ENCODE measurements around the gene TPM1.

DNA sequence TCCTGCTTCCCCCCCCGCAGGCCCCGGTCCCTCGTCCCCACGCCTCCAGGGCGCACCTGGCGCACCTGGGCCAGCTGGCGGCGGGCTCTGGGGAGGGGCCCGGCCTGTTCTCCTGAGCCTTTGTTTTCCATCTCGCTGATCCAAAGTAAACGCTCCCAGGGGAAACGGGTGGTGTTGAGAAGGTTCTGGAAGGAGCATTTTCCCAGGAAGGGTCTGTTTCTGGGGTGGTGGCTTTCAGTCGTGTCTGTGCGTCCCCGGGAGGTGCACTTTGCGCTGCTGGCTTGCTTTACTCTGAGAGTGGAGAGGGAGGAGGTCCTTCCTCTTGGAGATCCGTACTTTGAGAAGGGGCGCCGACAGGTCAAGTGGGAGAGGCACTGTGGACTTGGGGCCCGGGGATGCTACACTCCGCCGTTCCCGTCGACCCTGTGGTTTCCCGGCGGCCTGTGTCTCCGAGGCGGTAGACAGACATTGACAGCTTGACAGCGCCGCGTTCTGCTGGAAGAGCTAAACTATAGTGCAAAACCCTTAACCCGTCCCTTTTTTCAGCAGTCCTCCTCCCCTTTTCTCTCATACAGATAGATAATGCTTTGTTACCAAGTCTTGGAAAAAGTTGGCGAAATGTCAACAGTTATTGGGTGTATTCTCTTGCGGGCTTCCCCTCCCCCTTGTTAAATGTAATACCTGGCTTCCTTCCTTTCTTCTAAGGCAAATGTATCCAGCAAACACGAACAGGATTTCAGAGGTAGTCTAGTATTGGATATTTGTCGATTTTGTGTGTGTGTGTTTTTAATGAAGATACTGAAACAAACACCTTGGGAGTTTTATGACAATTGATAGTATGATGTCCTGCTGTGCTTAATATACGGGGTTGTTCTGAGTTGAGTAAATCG lies 6.5 kb downstream of the TPM1 start:
- TF ChIP-seq, protein P1, sequence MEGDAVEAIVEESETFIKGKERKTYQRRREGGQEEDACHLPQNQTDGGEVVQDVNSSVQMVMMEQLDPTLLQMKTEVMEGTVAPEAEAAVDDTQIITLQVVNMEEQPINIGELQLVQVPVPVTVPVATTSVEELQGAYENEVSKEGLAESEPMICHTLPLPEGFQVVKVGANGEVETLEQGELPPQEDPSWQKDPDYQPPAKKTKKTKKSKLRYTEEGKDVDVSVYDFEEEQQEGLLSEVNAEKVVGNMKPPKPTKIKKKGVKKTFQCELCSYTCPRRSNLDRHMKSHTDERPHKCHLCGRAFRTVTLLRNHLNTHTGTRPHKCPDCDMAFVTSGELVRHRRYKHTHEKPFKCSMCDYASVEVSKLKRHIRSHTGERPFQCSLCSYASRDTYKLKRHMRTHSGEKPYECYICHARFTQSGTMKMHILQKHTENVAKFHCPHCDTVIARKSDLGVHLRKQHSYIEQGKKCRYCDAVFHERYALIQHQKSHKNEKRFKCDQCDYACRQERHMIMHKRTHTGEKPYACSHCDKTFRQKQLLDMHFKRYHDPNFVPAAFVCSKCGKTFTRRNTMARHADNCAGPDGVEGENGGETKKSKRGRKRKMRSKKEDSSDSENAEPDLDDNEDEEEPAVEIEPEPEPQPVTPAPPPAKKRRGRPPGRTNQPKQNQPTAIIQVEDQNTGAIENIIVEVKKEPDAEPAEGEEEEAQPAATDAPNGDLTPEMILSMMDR (IDR thresholded peaks at IDR 0.05), result no peak
- no peak for TF ChIP-seq POLR2A (IDR thresholded peaks at IDR 0.05)
